ENCODE measurements around the gene ARTN. TPM values are rescaled to one million over a fixed set of nuclear protein-coding genes. Genes with fewer than 3 reads are reported as not detected.

Gene ARTN
- total and polyA plus RNA-seq, 9 of the 15 experiments (the other 6 are each of a cell fraction or from before 2014, with no cell fraction given): 0.06 to 0.38 TPM; not detected in 7

- TF ChIP-seq ATF6 (CRISPR knock-in tag; IDR thresholded peaks at IDR 0.05): no peak
- no peak for TF ChIP-seq SLC30A9 (CRISPR knock-in tag; IDR thresholded peaks at IDR 0.05)
- TF ChIP-seq ZNF431 (CRISPR knock-in tag; IDR thresholded peaks at IDR 0.05): no peak
- TF ChIP-seq ZNF644 (tag; IDR thresholded peaks at IDR 0.05; ENCODE audit: low read depth): no peak
- no peak for TF ChIP-seq MBD1 (CRISPR knock-in tag; IDR thresholded peaks at IDR 0.05)
- 0 out of 2 replicates have a peak, but pooled peaks have one; percentile 76 for TF ChIP-seq ZNF232 (CRISPR knock-in tag; IDR thresholded peaks at IDR 0.05)
- peak; percentile 95 for TF ChIP-seq TARDBP (IDR thresholded peaks at IDR 0.05)
- peak; percentile 53 for TF ChIP-seq SMARCB1 (IDR thresholded peaks at IDR 0.05; ENCODE audit: insufficient read length, low read depth)
- TF ChIP-seq BRCA1 (IDR thresholded peaks at IDR 0.05): no peak
- TF ChIP-seq BRCA1 (CRISPR knock-in tag; IDR thresholded peaks at IDR 0.05): no peak
- peak; percentile 44; the same call in 1 of the 2 replicates for TF ChIP-seq CGGBP1 (CRISPR knock-in tag; IDR thresholded peaks at IDR 0.05)
- TF ChIP-seq ZNF655 (CRISPR knock-in tag; IDR thresholded peaks at IDR 0.05): no peak
- peak; percentile 92; the same call in 1 of the 2 replicates for TF ChIP-seq TOE1 (IDR thresholded peaks at IDR 0.05; ENCODE audit: borderline replicate concordance)
- TF ChIP-seq TOE1 (CRISPR knock-in tag; IDR thresholded peaks at IDR 0.05; ENCODE audit: borderline replicate concordance, low read depth): 0 out of 2 replicates have a peak, but pooled peaks have one; percentile 22
- TF ChIP-seq ZBTB2 (IDR thresholded peaks at IDR 0.05): peak; percentile 51; the same call in 1 of the 2 replicates
- TF ChIP-seq ZNF384 (IDR thresholded peaks at IDR 0.05; ENCODE audit: low read depth, low read length): no peak
- TF ChIP-seq MYC (IDR thresholded peaks at IDR 0.05; ENCODE audit: low read depth, low read length): peak; percentile 99
- TF ChIP-seq MYC (CRISPR knock-in tag; IDR thresholded peaks at IDR 0.05; ENCODE audit: borderline replicate concordance, low read depth): peak; percentile 94; the same call in 1 of the 2 replicates
- peak; percentile 98 for TF ChIP-seq ELF1 (tag; IDR thresholded peaks at IDR 0.05)
- no peak for TF ChIP-seq ELK3 (CRISPR knock-in tag; IDR thresholded peaks at IDR 0.05)
These were observed 12.8 kb downstream of the ARTN start, which contains the start of gene IPO13 (continued) for GRCh38 chr1:43946236-43947060.

Measured in K562 (cell line).